ENCODE data around the gene STN1.

The STN1 gene

GRCh38 chr10:103918053-103918846 lies at the start of gene STN1:
Gene STN1 (minus strand): TSS chr10:103918184. CDS start chr10:103917594, 590 bp downstream.
- peak; percentile 77 for DNase-seq (ENCODE audit: low read depth)

GRCh38 chr10:103967448-103968071 lies 49.6 kb upstream of the STN1 start:
- DNase-seq (ENCODE audit: low read depth): no peak

GRCh38 chr10:103966671-103967447 lies 48.9 kb upstream of the STN1 start, which contains the start of gene SLK:
Gene SLK (plus strand): TSS chr10:103967140. CDS start chr10:103967746, 606 bp downstream.
- DNase-seq (ENCODE audit: low read depth): peak; percentile 32

DNA sequence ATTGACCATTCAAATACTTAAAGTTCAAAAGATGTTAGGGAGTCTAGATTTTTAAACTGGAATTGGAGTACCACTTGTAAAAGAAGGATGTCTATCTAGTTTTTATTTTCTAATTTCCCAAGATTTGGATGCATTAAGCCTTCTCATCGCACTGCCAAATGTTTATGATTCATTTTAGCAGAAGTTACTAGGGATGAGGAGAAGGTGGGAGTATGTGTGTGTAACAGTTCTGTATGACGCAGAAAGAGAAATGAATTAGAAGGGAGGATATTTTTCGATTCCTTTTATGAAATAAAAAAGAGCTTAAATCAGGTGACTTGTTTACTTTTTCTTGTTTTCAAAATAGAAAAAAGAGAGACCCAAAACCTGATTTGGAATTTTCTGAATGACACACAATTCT lies 42.1 kb upstream of the STN1 start:
- no peak for DNase-seq (ENCODE audit: low read depth)

DNA sequence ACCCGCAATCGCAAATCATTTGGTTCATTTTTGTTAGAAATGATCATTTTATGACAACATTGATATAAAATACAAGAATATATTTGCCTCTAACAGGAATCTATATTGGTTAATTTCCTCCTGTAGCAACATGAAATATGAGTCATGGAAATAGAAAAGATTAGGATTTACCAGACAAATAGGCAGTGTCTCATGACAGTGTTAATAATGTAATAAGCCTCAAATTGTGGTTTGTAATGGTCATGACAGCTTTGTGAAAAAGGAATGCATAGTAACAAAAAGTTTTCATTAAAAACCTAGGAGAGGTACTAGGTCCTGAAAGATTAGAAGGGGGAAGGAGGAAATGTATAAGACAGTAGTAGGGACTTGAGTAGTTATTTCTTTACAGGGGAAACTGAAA lies 41.0 kb upstream of the STN1 start:
- no peak for DNase-seq (ENCODE audit: low read depth)

DNA sequence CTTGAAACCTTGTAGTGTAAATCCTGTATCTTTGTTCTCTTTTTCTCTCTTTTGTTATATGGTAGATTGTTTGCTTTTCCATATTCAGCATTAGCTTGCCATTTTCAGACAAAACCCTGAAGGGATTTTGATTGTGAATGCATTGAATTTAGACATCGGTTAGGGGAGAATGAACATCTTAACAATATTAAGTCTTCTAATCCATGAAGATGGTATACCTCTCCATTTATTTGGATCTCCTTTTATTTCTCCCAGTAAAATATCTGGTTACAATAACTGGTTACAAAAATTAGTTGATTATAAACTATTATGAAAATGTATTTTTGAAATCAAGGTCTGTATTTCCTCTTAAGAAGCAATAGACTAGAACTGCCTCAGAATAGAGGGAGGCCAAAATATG lies 36.6 kb upstream of the STN1 start:
- no peak for DNase-seq (ENCODE audit: low read depth)

- no peak for DNase-seq (ENCODE audit: low read depth)
Measured at GRCh38 chr10:103951942-103952341, 34.0 kb upstream of the STN1 start.

DNA sequence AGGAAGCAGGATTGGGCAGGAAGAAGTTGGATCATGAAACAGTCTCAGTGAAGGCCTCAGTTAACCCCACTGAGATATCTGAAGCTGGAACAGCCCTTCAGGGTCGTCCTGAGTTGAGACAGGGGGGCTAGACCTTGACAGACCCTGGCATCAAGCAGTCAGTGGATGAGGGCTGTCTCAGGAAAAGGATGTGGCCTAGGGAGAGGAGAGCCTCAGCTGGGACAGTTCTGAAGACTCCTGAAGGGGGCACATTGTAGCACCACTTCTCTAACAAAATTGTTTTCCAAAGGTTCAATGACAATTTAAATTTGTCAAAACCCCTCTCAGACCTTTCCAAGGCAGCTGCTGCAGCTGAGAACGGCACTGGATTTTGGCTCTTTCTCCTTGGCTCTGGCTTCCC lies 33.2 kb upstream of the STN1 start:
- DNase-seq (ENCODE audit: low read depth): no peak

DNA sequence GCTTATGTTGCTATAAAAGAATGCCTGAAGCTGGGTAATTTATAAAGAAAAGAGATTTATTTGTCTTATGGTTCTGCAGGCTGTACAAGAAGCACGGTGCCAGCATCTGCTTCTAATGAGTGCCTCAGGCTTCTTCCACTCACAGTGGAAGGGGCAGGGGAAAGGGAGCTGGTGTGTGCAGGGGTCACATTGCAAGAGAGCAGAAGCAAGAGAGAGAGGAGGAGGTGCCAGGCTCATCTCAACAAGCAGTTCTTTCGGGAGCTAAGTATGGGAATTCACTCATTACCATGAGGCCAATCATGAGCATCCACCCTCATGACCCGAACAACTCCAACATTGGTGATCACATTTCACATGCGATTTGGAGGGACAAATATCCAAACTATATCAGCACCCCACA lies 31.7 kb upstream of the STN1 start:
- DNase-seq (ENCODE audit: low read depth): no peak

- no peak for DNase-seq (ENCODE audit: low read depth)
Measured at GRCh38 chr10:103947799-103948516, 30.0 kb upstream of the STN1 start.

GRCh38 chr10:103942866-103943265 lies 24.9 kb upstream of the STN1 start:
- DNase-seq (ENCODE audit: low read depth): no peak

GRCh38 chr10:103941801-103942200 lies 23.8 kb upstream of the STN1 start:
- no peak for DNase-seq (ENCODE audit: low read depth)

- no peak for DNase-seq (ENCODE audit: low read depth)
Measured at GRCh38 chr10:103939522-103939921, 21.5 kb upstream of the STN1 start.

GRCh38 chr10:103936022-103936421 lies 18.0 kb upstream of the STN1 start:
- DNase-seq (ENCODE audit: low read depth): no peak

DNA sequence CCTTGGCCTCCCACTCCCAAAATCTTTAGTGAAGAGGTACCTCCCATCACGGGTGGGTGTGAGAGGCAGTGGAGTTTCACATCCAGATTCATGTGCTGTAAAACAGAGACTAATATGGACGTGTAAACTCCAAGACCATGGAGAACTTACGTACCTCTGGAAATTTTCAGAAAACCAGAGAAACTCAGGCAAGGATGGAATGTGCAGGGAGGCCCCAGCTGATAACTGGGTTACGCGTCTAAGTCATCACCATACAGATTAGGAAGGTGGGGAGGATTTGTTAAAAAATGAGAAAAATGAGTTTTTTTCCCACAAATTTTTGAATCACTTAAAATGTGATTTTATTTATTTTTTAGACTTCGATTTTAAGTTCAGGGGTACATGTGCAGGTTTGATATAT lies 16.3 kb upstream of the STN1 start:
- no peak for DNase-seq (ENCODE audit: low read depth)

DNA sequence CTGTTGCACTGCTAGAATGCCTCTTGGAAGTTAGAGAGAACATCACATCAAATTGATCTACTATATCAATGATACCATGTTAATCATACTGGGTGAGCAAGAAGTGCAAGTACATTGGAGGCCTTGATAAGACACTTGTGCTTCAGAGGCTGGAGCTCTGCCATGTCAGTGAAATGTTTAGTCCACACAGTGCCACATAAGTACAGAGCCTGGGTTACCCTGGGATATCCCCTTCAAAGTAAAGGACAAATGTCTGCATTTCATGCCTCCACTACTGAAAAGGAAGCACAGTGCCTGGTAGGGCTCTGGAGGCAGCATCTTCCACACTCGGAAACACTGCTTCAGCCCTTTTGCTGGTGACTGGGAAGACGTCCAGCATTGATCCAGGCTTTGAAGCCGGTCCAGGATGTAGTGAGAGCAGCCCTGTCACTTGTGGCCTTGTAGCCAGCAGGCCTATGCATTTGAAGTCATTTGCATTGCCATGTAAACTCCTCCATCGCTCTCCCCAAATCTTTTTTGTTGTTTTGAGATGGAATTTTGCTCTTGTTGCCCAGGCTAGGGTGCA lies 15.7 kb upstream of the STN1 start:
- DNase-seq (ENCODE audit: low read depth): no peak

DNA sequence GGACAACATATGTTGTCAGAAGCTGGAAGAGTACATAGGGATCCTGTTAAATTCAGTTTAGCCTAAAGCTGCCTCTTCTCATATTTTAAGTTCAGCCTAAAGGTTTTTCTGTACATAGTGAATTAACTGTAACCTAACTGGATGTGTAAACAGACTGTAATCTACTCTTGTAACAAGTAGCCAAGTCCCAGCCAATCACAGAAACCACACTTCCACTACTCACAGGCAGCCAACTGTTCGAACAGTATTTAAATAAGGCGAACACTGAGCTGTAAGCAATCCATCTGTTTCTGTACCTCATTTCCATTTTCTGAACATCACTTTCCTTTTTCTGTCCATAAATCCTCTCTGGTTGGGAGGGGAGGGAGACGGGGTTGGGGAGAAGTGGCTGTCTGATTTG lies 15.0 kb upstream of the STN1 start:
- DNase-seq (ENCODE audit: low read depth): no peak

- no peak for DNase-seq (ENCODE audit: low read depth)
Measured at GRCh38 chr10:103932271-103932670, 14.3 kb upstream of the STN1 start.

GRCh38 chr10:103931603-103932002 lies 13.6 kb upstream of the STN1 start:
- no peak for DNase-seq (ENCODE audit: low read depth)

GRCh38 chr10:103930881-103931280 lies 12.9 kb upstream of the STN1 start:
- DNase-seq (ENCODE audit: low read depth): no peak

GRCh38 chr10:103930449-103930848 lies 12.5 kb upstream of the STN1 start:
- DNase-seq (ENCODE audit: low read depth): no peak

DNA sequence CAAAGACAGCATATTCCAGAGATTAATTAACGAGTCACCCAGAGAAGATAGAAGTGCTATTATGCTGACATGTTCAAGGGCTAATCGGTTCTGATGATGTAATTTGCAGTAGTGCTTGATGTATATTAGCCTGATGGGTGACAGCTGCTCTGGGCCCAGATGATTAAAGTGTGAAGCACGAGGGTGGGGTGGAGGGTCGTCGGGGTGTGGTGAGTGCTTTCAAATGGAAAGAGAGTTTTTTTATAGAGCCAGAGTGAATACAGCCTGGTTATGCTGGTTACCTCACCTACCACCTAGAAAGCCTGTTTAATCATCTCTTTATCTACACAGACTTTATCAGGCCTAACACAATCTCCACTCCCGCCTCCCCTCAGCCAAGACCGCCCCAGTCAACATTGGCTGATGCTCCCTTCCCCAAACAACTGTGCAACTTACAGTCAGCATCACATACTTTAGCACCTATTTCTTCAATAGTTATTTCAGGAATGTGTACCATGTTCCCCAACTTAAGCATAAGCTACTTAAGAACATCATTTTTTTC lies 11.5 kb upstream of the STN1 start:
- DNase-seq (ENCODE audit: low read depth): no peak

All from HS-5 (cell line).